HepG2 (cell line): Measurements from ENCODE around the gene KLF16. TPM values are rescaled to one million over a fixed set of nuclear protein-coding genes. Genes with fewer than 3 reads are reported as not detected.
A peak's percentile ranks its signal among the peaks of the same experiment; 100 is the strongest.

Source experiments
- ATF1 ChIP-seq: IDR thresholded peaks from 2 replicates; pipeline ENCODE4 v1.6.1; 2016; ENCODE audit warnings: mild to moderate bottlenecking, control low read depth
- ELF3 ChIP-seq: IDR thresholded peaks from 2 replicates; pipeline ENCODE4 v1.6.1; 2016; ENCODE audit warnings: missing genetic modification reagents, missing compliant biosample characterization
- FOXK2 ChIP-seq: fragments of 450-650 bp; IDR thresholded peaks from 2 replicates; pipeline ENCODE4 v1.6.1; 2016
- FUBP1 ChIP-seq: sonication (generic); formaldehyde crosslinking; IDR thresholded peaks from 2 replicates; pipeline ENCODE4 v1.5.1; 2020; ENCODE audit warnings: missing genetic modification reagents, mild to moderate bottlenecking, borderline replicate concordance
- GATAD2A ChIP-seq: IDR thresholded peaks from 2 replicates; pipeline ENCODE4 v1.6.1; 2016
- HBP1 ChIP-seq: IDR thresholded peaks from 2 replicates; pipeline ENCODE4 v1.6.1; 2016; ENCODE audit warnings: low read depth, control low read depth
- HNRNPK ChIP-seq: fragments of 200-400 bp; formaldehyde crosslinking; IDR thresholded peaks from 2 replicates; pipeline ENCODE4 v1.6.1; 2018; ENCODE audit warnings: low read length, low read depth, moderate library complexity, mild to moderate bottlenecking; ENCODE audit not compliant: poor library complexity, severe bottlenecking
- KLF15 ChIP-seq: sonication (generic); formaldehyde crosslinking; IDR thresholded peaks from 2 replicates; pipeline ENCODE4 v1.8.1; 2023; ENCODE audit warnings: borderline replicate concordance, mild to moderate bottlenecking, inconsistent platforms, missing genetic modification reagents, mixed read lengths
- MTERF4 ChIP-seq: sonication (generic); formaldehyde crosslinking; IDR thresholded peaks from 2 replicates; pipeline ENCODE4 v1.8.0; 2023; ENCODE audit warnings: mild to moderate bottlenecking, missing genetic modification reagents
- NFATC3 ChIP-seq: sonication (generic); formaldehyde crosslinking; IDR thresholded peaks from 2 replicates; pipeline ENCODE4 v1.5.1; 2020; ENCODE audit warnings: mild to moderate bottlenecking, missing genetic modification reagents
- NFIB ChIP-seq: sonication (generic); formaldehyde crosslinking; IDR thresholded peaks from 2 replicates; pipeline ENCODE4 v1.9.0; 2021; ENCODE audit warnings: missing genetic modification reagents, mild to moderate bottlenecking, borderline replicate concordance
- REL ChIP-seq: sonication (generic); formaldehyde crosslinking; conservative IDR thresholded peaks from 2 replicates; pipeline ENCODE4 v1.8.0; 2022; ENCODE audit warnings: mild to moderate bottlenecking, missing genetic modification reagents, moderate library complexity
- RNF2 ChIP-seq: fragments of 450-650 bp; conservative IDR thresholded peaks from 2 replicates; pipeline ENCODE4 v1.6.1; 2016; ENCODE audit warnings: low read depth
- SALL1 ChIP-seq: sonication (generic); formaldehyde crosslinking; IDR thresholded peaks from 2 replicates; pipeline ENCODE4 v1.8.0; 2022; ENCODE audit warnings: mild to moderate bottlenecking, missing genetic modification reagents
- SNAPC5 ChIP-seq: sonication (generic); formaldehyde crosslinking; IDR thresholded peaks from 2 replicates; pipeline ENCODE4 v1.8.1; 2023; ENCODE audit warnings: mild to moderate bottlenecking, missing genetic modification reagents, borderline replicate concordance
- SP2 ChIP-seq: sonication (generic); formaldehyde crosslinking; IDR thresholded peaks from 2 replicates; pipeline ENCODE4 v1.5.1; 2020; ENCODE audit warnings: mild to moderate bottlenecking, missing genetic modification reagents
- SP4 ChIP-seq: sonication (generic); formaldehyde crosslinking; IDR thresholded peaks from 2 replicates; pipeline ENCODE4 v1.8.1; 2023; ENCODE audit warnings: mild to moderate bottlenecking, missing genetic modification reagents
- SRSF1 ChIP-seq: fragments of 200-400 bp; formaldehyde crosslinking; optimal IDR thresholded peaks from 2 replicates; pipeline ENCODE3; 2017; ENCODE audit warnings: mild to moderate bottlenecking, low read depth, low read length, moderate library complexity
- SRY ChIP-seq: sonication (generic); formaldehyde crosslinking; IDR thresholded peaks from 2 replicates; pipeline ENCODE4 v1.8.0; 2022; ENCODE audit warnings: mild to moderate bottlenecking, missing genetic modification reagents
- TCF7L2 ChIP-seq: IDR thresholded peaks from 2 replicates; pipeline ENCODE4 v1.6.1; 2011; ENCODE audit warnings: mild to moderate bottlenecking, low read depth, low read length, moderate library complexity
- ZBTB42 ChIP-seq: sonication (generic); formaldehyde crosslinking; IDR thresholded peaks from 2 replicates; pipeline ENCODE4 v1.5.0; 2020; ENCODE audit warnings: mild to moderate bottlenecking, missing genetic modification reagents
- ZFP36 ChIP-seq: fragments of 150-350 bp; IDR thresholded peaks from 2 replicates; pipeline ENCODE4 v1.6.1; 2018; ENCODE audit warnings: borderline replicate concordance, low read length, low read depth; ENCODE audit not compliant: partially characterized antibody
- ZNF296 ChIP-seq: sonication (generic); formaldehyde crosslinking; conservative IDR thresholded peaks from 2 replicates; pipeline ENCODE4 v1.5.0; 2020; ENCODE audit warnings: mild to moderate bottlenecking, missing genetic modification reagents
- ZNF430 ChIP-seq: sonication (generic); formaldehyde crosslinking; IDR thresholded peaks from 2 replicates; pipeline ENCODE4 v1.9.0; 2021; ENCODE audit warnings: mild to moderate bottlenecking, missing genetic modification reagents
- ZNF629 ChIP-seq: sonication (generic); formaldehyde crosslinking; conservative IDR thresholded peaks from 2 replicates; pipeline ENCODE4 v1.5.0; 2020; ENCODE audit warnings: missing genetic modification reagents
- ZNF644 ChIP-seq: IDR thresholded peaks from 2 replicates; pipeline ENCODE4 v1.6.1; 2016; ENCODE audit warnings: low read depth
- ZNF7 ChIP-seq: IDR thresholded peaks from 2 replicates; pipeline ENCODE4 v1.6.1; 2016; ENCODE audit warnings: missing biosample characterization, missing genetic modification reagents
- ZNF776 ChIP-seq: sonication (generic); formaldehyde crosslinking; IDR thresholded peaks from 2 replicates; pipeline ENCODE4 v1.4.0; 2020; ENCODE audit warnings: mild to moderate bottlenecking, missing genetic modification reagents
- polyA plus RNA-seq, 8 experiments: library from polyadenylated mRNA; depleted of rRNA in 3 of 8; stranded (reverse) in 7 of 8; unstranded in 1 of 8; fragments of >200 nt; fragmentation: Illumina TruSeq in 4 of 8; extraction: Trizol in 4 of 8; gene quantifications; 2 replicates each; pipeline versions ENCODE4 v1.2.1 to v1.2.3, GENCODE V29; 2011 to 2016; ENCODE audit warnings: low read depth in 4 of 8, missing spikeins in 1 of 8, mixed read lengths in 1 of 8; ENCODE audit not compliant: insufficient read depth in 1 of 8
- total RNA-seq, 5 experiments: library from RNA; depleted of rRNA; stranded (reverse); fragments of >200 nt; fragmentation: Illumina TruSeq; extraction: Trizol; gene quantifications; 2 replicates each; pipeline ENCODE4 v1.2.3, GENCODE V29; 2016; ENCODE audit warnings: low read depth in 1 of 5

The KLF16 gene
- total and polyA plus RNA-seq, 2 of the 13 experiments (the other 11 are each of a cell fraction or from before 2014, with no cell fraction given) = 3.5 to 6.7 TPM

GRCh38 chr19:1905110-1905862, 41.9 kb upstream of the KLF16 start, which contains the start of the genes ADAT3 and SCAMP4 (continued):
- TF ChIP-seq ZBTB42 = no peak
- TF ChIP-seq NFIB (CRISPR knock-in tag) = no peak
- TF ChIP-seq HBP1 (CRISPR knock-in tag) = peak; percentile 71; the same call in 1 of the 2 replicates
- no peak for TF ChIP-seq ZFP36
- no peak for TF ChIP-seq ATF1 (CRISPR knock-in tag)
- TF ChIP-seq RNF2 = peak; percentile 29; the same call in 1 of the 2 replicates
- TF ChIP-seq FUBP1 (CRISPR knock-in tag) = no peak
- no peak for TF ChIP-seq KLF15
- no peak for TF ChIP-seq REL (CRISPR knock-in tag)
- TF ChIP-seq SALL1 = peak; percentile 54
- no peak for TF ChIP-seq ZNF776 (CRISPR knock-in tag)
- no peak for TF ChIP-seq TCF7L2
- no peak for TF ChIP-seq SRY (CRISPR knock-in tag)
- no peak for TF ChIP-seq ZNF629 (CRISPR knock-in tag)
- TF ChIP-seq HNRNPK = peak; percentile 48
- TF ChIP-seq GATAD2A (CRISPR knock-in tag) = peak; percentile 81
- no peak for TF ChIP-seq ZNF7 (CRISPR knock-in tag)
- TF ChIP-seq SNAPC5 (CRISPR knock-in tag) = no peak
- no peak for TF ChIP-seq SP2 (CRISPR knock-in tag)
- no peak for TF ChIP-seq NFATC3 (CRISPR knock-in tag)
- no peak for TF ChIP-seq SRSF1
- TF ChIP-seq MTERF4 (CRISPR knock-in tag) = 0 out of 2 replicates have a peak, but pooled peaks have one; percentile 74
- no peak for TF ChIP-seq ZNF430 (CRISPR knock-in tag)
- TF ChIP-seq FOXK2 = no peak
- peak; percentile 51; the same call in 1 of the 2 replicates for TF ChIP-seq ELF3 (CRISPR knock-in tag)
- TF ChIP-seq ZNF644 (CRISPR knock-in tag) = no peak
- TF ChIP-seq ZNF296 (CRISPR knock-in tag) = no peak
- TF ChIP-seq SP4 (CRISPR knock-in tag) = peak; percentile 95
